H1 (cell line): ENCODE data around the gene PDE1A. TPM values are rescaled to one million over a fixed set of nuclear protein-coding genes. Genes with fewer than 3 reads are reported as not detected.
A peak's percentile ranks its signal among the peaks of the same experiment; 100 is the strongest.

Source experiments
- CTCF ChIA-PET: fragments of 300-600 bp; sonication (Branson Sonifier 250); formaldehyde crosslinking; loops from one replicate; lab custom pipeline; 2021; ENCODE audit not compliant: partially characterized antibody; lab: Charles Lee
- POLR2A ChIA-PET: fragments of 300-600 bp; sonication (Branson Sonifier 250); formaldehyde crosslinking; loops from one replicate; lab custom pipeline; 2021; ENCODE audit warnings: inconsistent platforms; ENCODE audit not compliant: partially characterized antibody; lab: Charles Lee
- DNase-seq, 2 experiments: peaks; one replicate each; pipeline versions ENCODE4 v3.0.0 to v3.0.0-alpha.2; 2010 to 2022; ENCODE audit warnings: low spot score in 2 of 2, low read depth in 1 of 2, mixed read lengths in 1 of 2
- FAIRE-seq: peaks from 2 replicates; lab custom pipeline; 2011; peaks lifted over from hg19 to GRCh38; lab: Jason Lieb, UNC
- H2AFZ ChIP-seq: 2 replicates; pipeline ENCODE4 v1.8.1; 2012; ENCODE audit warnings: low read length, inconsistent platforms
- H2AK5ac ChIP-seq: 2 replicates; pipeline ENCODE4 v1.6.1; 2013; ENCODE audit warnings: low read depth, low read length
- H2BK120ac ChIP-seq: replicated peaks from 2 replicates; pipeline ENCODE3; 2013; ENCODE audit warnings: low read depth, low read length, inconsistent platforms
- H2BK12ac ChIP-seq: 2 replicates; pipeline ENCODE4 v1.6.1; 2013; ENCODE audit warnings: low read depth, low read length
- H2BK15ac ChIP-seq: 2 replicates; pipeline ENCODE4 v1.6.1; 2013; ENCODE audit warnings: low read length
- H2BK20ac ChIP-seq: 2 replicates; pipeline ENCODE4 v1.6.1; 2013; ENCODE audit warnings: low read length
- H2BK5ac ChIP-seq: 2 replicates; pipeline ENCODE4 v1.6.1; 2013; ENCODE audit warnings: low read depth, low read length
- H3K14ac ChIP-seq: 2 replicates; pipeline ENCODE4 v1.6.1; 2013; ENCODE audit warnings: inconsistent platforms; ENCODE audit not compliant: insufficient read length
- H3K18ac ChIP-seq: 2 replicates; pipeline ENCODE4 v1.6.1; 2013; ENCODE audit warnings: low read length; ENCODE audit errors: extremely low read depth
- H3K23ac ChIP-seq: 2 replicates; pipeline ENCODE4 v1.6.1; 2013; ENCODE audit warnings: inconsistent platforms; ENCODE audit not compliant: insufficient read length
- H3K23me2 ChIP-seq: 2 replicates; pipeline ENCODE4 v1.6.1; 2013; ENCODE audit warnings: low read depth, low read length
- H3K27ac ChIP-seq: 2 replicates; pipeline ENCODE4 v1.6.1; 2011; ENCODE audit warnings: low read depth, low read length, inconsistent platforms
- H3K27me3 ChIP-seq, 4 experiments: replicated peaks in 1 of 4; 1 replicate in 1 of 4; 2 replicates in 3 of 4; pipeline versions ENCODE4 v1.6.1 to v1.8.1; 2011 to 2013; ENCODE audit warnings: low read length in 3 of 4, mild to moderate bottlenecking in 3 of 4, inconsistent platforms in 2 of 4, mixed read lengths in 2 of 4, moderate library complexity in 1 of 4; ENCODE audit not compliant: control insufficient read depth in 3 of 4, insufficient read depth in 3 of 4; ENCODE audit errors: extremely low read depth in 1 of 4
- H3K36me3 ChIP-seq, 4 experiments: 2 replicates each; pipeline versions ENCODE4 v1.6.1 to v1.8.1; 2011 to 2013; ENCODE audit warnings: mild to moderate bottlenecking in 4 of 4, low read length in 3 of 4, moderate library complexity in 2 of 4, control low read depth in 1 of 4, inconsistent platforms in 1 of 4; ENCODE audit not compliant: insufficient read depth in 4 of 4, control insufficient read depth in 2 of 4
- H3K4ac ChIP-seq: replicated peaks from 2 replicates; pipeline ENCODE3; 2013; ENCODE audit warnings: low read length, low read depth, mixed read lengths, inconsistent platforms; ENCODE audit not compliant: insufficient read length
- H3K4me1 ChIP-seq, 4 experiments: replicated peaks in 1 of 4; 1 replicate in 1 of 4; 2 replicates in 3 of 4; pipeline versions ENCODE4 v1.6.1 to v1.8.1; 2011 to 2013; ENCODE audit warnings: low read length in 3 of 4, inconsistent platforms in 2 of 4, mixed read lengths in 1 of 4; ENCODE audit not compliant: insufficient read depth in 4 of 4, control insufficient read depth in 3 of 4
- H3K4me2 ChIP-seq, 2 experiments: 2 replicates each; pipeline versions ENCODE4 v1.6.1 to v1.8.1; 2011 to 2013; ENCODE audit warnings: low read depth in 2 of 2, low read length in 2 of 2, control low read depth in 1 of 2, inconsistent platforms in 1 of 2, mild to moderate bottlenecking in 1 of 2; ENCODE audit not compliant: insufficient read depth in 1 of 2
- H3K4me3 ChIP-seq, 4 experiments: fragments of 200-600, 300-600 bp in 1 of 4; sonication (generic), shearing (Covaris generic), sonication (Bioruptor Twin) in 1 of 4; 2 replicates each; pipeline versions ENCODE4 v1.5.1 to v1.8.1; 2011 to 2016; ENCODE audit warnings: low read length in 4 of 4, low read depth in 3 of 4, control low read depth in 2 of 4, inconsistent platforms in 2 of 4, mild to moderate bottlenecking in 2 of 4, mixed read lengths in 1 of 4, moderate library complexity in 1 of 4; ENCODE audit not compliant: insufficient read depth in 2 of 4; ENCODE audit errors: extremely low read depth in 1 of 4
- H3K56ac ChIP-seq: replicated peaks from 2 replicates; pipeline ENCODE3; 2013; ENCODE audit warnings: low read depth, mild to moderate bottlenecking, mixed read lengths, low read length, inconsistent platforms; ENCODE audit not compliant: insufficient read length
- H3K79me1 ChIP-seq: 2 replicates; pipeline ENCODE4 v1.6.1; 2013; ENCODE audit warnings: low read depth, low read length, control low read depth
- H3K79me2 ChIP-seq, 2 experiments: 2 replicates each; pipeline versions ENCODE4 v1.6.1 to v1.8.1; 2012 to 2013; ENCODE audit warnings: low read length in 2 of 2, mild to moderate bottlenecking in 2 of 2, inconsistent platforms in 1 of 2; ENCODE audit not compliant: insufficient read depth in 2 of 2, control insufficient read depth in 1 of 2
- H3K9ac ChIP-seq, 4 experiments: replicated peaks in 1 of 4; 1 replicate in 1 of 4; 2 replicates in 3 of 4; pipeline versions ENCODE4 v1.6.1 to v1.8.1; 2011 to 2013; ENCODE audit warnings: low read depth in 3 of 4, low read length in 3 of 4, control low read depth in 2 of 4, mild to moderate bottlenecking in 2 of 4, moderate library complexity in 2 of 4, inconsistent platforms in 1 of 4; ENCODE audit errors: extremely low read depth in 1 of 4
- H3K9me3 ChIP-seq, 2 experiments: 2 replicates each; pipeline versions ENCODE4 v1.6.1 to v1.8.1; 2012 to 2013; ENCODE audit warnings: mild to moderate bottlenecking in 2 of 2, moderate library complexity in 2 of 2, control low read depth in 1 of 2, inconsistent platforms in 1 of 2, low read depth in 1 of 2, low read length in 1 of 2, mixed read lengths in 1 of 2; ENCODE audit not compliant: insufficient read depth in 2 of 2
- H4K20me1 ChIP-seq, 2 experiments: replicated peaks in 1 of 2; 2 replicates each; pipeline versions ENCODE3 to v1.8.1; 2011 to 2013; ENCODE audit warnings: inconsistent platforms in 2 of 2, low read length in 2 of 2, mild to moderate bottlenecking in 1 of 2; ENCODE audit not compliant: insufficient read depth in 2 of 2, control insufficient read depth in 1 of 2
- H4K5ac ChIP-seq: 2 replicates; pipeline ENCODE4 v1.6.1; 2013; ENCODE audit warnings: low read length, low read depth, mixed read lengths, inconsistent platforms; ENCODE audit not compliant: insufficient read length
- H4K8ac ChIP-seq: 2 replicates; pipeline ENCODE4 v1.8.0; 2013; ENCODE audit warnings: mild to moderate bottlenecking, moderate library complexity, low read length, inconsistent platforms; ENCODE audit not compliant: insufficient read depth; ENCODE audit errors: extremely low read depth
- H4K91ac ChIP-seq: replicated peaks from 2 replicates; pipeline ENCODE3; 2013; ENCODE audit warnings: low read length, mixed read lengths, inconsistent platforms; ENCODE audit not compliant: insufficient read length
- CREB1 ChIP-seq: IDR thresholded peaks from 2 replicates; pipeline ENCODE4 v1.6.1; 2012; ENCODE audit warnings: inconsistent platforms
- EP300 ChIP-seq, 2 experiments: IDR thresholded peaks; 1 replicate in 1 of 2; 2 replicates in 1 of 2; pipeline ENCODE4 v1.6.1; 2011 to 2012; ENCODE audit warnings: low read depth in 2 of 2, low read length in 2 of 2, mild to moderate bottlenecking in 2 of 2, borderline replicate concordance in 1 of 2, inconsistent platforms in 1 of 2, moderate library complexity in 1 of 2
- JUN ChIP-seq: IDR thresholded peaks from 2 replicates; pipeline ENCODE4 v1.6.1; 2011; ENCODE audit warnings: low read depth, mild to moderate bottlenecking, improper control_type of control experiment, low read length
- JUND ChIP-seq: IDR thresholded peaks from 2 replicates; pipeline ENCODE4 v1.6.1; 2011; ENCODE audit warnings: mild to moderate bottlenecking, improper control_type of control experiment, low read length
- KDM5A ChIP-seq: fragments of 200-600 bp; IDR thresholded peaks from 2 replicates; pipeline ENCODE4 v1.7.1; 2012; ENCODE audit warnings: mild to moderate bottlenecking, low read length, inconsistent platforms, mixed read lengths
- POU5F1 ChIP-seq: IDR thresholded peaks from 2 replicates; pipeline ENCODE4 v1.6.1; 2011; ENCODE audit warnings: low read depth, mild to moderate bottlenecking, low read length, moderate library complexity
- RAD21 ChIP-seq, 2 experiments: IDR thresholded peaks in 1 of 2; conservative IDR thresholded peaks in 1 of 2; 2 replicates each; pipeline ENCODE4 v1.6.1; 2011; ENCODE audit warnings: low read depth in 2 of 2, low read length in 2 of 2, improper control_type of control experiment in 1 of 2, inconsistent platforms in 1 of 2, mild to moderate bottlenecking in 1 of 2, moderate library complexity in 1 of 2
- SRF ChIP-seq: IDR thresholded peaks from 2 replicates; pipeline ENCODE4 v1.6.1; 2011; ENCODE audit warnings: mild to moderate bottlenecking, low read depth, low read length, moderate library complexity
- TAF1 ChIP-seq: IDR thresholded peaks from 2 replicates; pipeline ENCODE4 v1.6.1; 2011; ENCODE audit warnings: mild to moderate bottlenecking, low read depth, low read length
- TAF7 ChIP-seq: optimal IDR thresholded peaks from 2 replicates; pipeline ENCODE3; 2011; ENCODE audit warnings: low read depth, mild to moderate bottlenecking, inconsistent platforms, low read length, moderate library complexity, borderline replicate concordance
- polyA plus RNA-seq, 7 experiments: library from polyadenylated mRNA; depleted of rRNA in 3 of 7; stranded (reverse) in 5 of 7; unstranded in 2 of 7; fragments of >200 nt in 5 of 7; fragments of 200-250 nt in 2 of 7; gene quantifications; 1 replicate in 5 of 7; 2 replicates in 1 of 7; 4 replicates in 1 of 7; pipeline versions ENCODE4 v1.2.1 to v1.2.3, GENCODE V29; 2011 to 2013; ENCODE audit warnings: missing spikeins in 2 of 7, mixed read lengths in 2 of 7
- total RNA-seq: library from RNA; stranded (reverse); fragmentation: NEBNext Ultra II Directional; extraction: Animal tissue kit (Norgen Biotek cat#: 25700); gene quantifications from 2 replicates; pipeline ENCODE4 v1.2.1, GENCODE V29; 2021
- TF ChIP-seq, protein P1 (sequence below): IDR thresholded peaks from 2 replicates; pipeline ENCODE4 v1.6.1; 2011; ENCODE audit warnings: low read length, improper control_type of control experiment

Gene PDE1A
- total and polyA plus RNA-seq, 2 of the 8 experiments (the other 6 are each of a cell fraction or from before 2014, with no cell fraction given): 0.34 TPM; not detected in 1

GRCh38 chr2:182197529-182197928, 229.3 kb downstream of the PDE1A start:
- no peak overlapping the region for H3K9ac ChIP-seq
- H3K27ac ChIP-seq: no peak overlapping the region
- H3K4me2 ChIP-seq: no peak overlapping the region
- H3K79me2 ChIP-seq: no peaks in the 10 kb centered on the region
- H2BK12ac ChIP-seq: no peak overlapping the region
- H2AFZ ChIP-seq: 0 out of 2 replicates have a peak overlapping the region, but pooled peaks have one; percentile 14
- no peak overlapping the region for H3K23ac ChIP-seq
- no peak overlapping the region for H3K4me3 ChIP-seq
- DNase-seq (no peak), FAIRE-seq (no peak)
- no peak overlapping the region for H4K91ac ChIP-seq
- ChIA-PET POLR2A (no interaction called here), CTCF (no interaction called here)
- H3K79me1 ChIP-seq: no peaks in the 10 kb centered on the region
- H4K8ac ChIP-seq: no peak overlapping the region
- no peak overlapping the region for H3K14ac ChIP-seq
- no peak overlapping the region for H4K5ac ChIP-seq
- H3K27me3 ChIP-seq: peaks cover 0 to 1% (median 0%) of the 10 kb centered on the region in 4 experiments; a peak in 1 of 7 replicates
- H3K56ac ChIP-seq: no peak overlapping the region
- no peaks in the 10 kb centered on the region for H4K20me1 ChIP-seq
- no peak overlapping the region for H3K18ac ChIP-seq
- H2BK20ac ChIP-seq: no peak overlapping the region
- no peaks in the 10 kb centered on the region for H3K23me2 ChIP-seq
- no peak overlapping the region for H3K4ac ChIP-seq
- no peak overlapping the region for H2BK120ac ChIP-seq
- no peak overlapping the region for H2BK15ac ChIP-seq
- no peak overlapping the region for H2AK5ac ChIP-seq
- H3K9me3 ChIP-seq: no peaks in the 10 kb centered on the region
- no peaks in the 10 kb centered on the region for H3K36me3 ChIP-seq
- no peak overlapping the region for H2BK5ac ChIP-seq
- H3K4me1 ChIP-seq: peaks cover 0 to 3% (median 0%) of the 10 kb centered on the region in 4 experiments; a peak in 1 of 7 replicates
- TF ChIP-seq KDM5A: no peak
- TF ChIP-seq, protein P1, sequence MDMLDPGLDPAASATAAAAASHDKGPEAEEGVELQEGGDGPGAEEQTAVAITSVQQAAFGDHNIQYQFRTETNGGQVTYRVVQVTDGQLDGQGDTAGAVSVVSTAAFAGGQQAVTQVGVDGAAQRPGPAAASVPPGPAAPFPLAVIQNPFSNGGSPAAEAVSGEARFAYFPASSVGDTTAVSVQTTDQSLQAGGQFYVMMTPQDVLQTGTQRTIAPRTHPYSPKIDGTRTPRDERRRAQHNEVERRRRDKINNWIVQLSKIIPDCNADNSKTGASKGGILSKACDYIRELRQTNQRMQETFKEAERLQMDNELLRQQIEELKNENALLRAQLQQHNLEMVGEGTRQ: no peak
- no peak for TF ChIP-seq TAF1
- TF ChIP-seq RAD21 (IDR thresholded peaks at IDR 0.05 in 1 of 2, conservative IDR thresholded peaks at IDR 0.05 in 1 of 2; ENCODE audit: low read depth in 2 of 2, low read length in 2 of 2): no peak
- no peak for TF ChIP-seq POU5F1
- TF ChIP-seq EP300 (IDR thresholded peaks at IDR 0.05; ENCODE audit: borderline replicate concordance in 1 of 2, low read depth in 2 of 2, low read length in 2 of 2): no peak
- no peak for TF ChIP-seq JUND
- TF ChIP-seq CREB1: no peak
- TF ChIP-seq SRF: no peak
- no peak for TF ChIP-seq JUN
- TF ChIP-seq TAF7: no peak
